SK-N-SH (cell line): ENCODE measurements around the gene SRBD1. TPM values are rescaled to one million over a fixed set of nuclear protein-coding genes. Genes with fewer than 3 reads are reported as not detected.

Source experiments
- CTCF ChIA-PET: fragments of 300-600, 350-600 bp; formaldehyde crosslinking; extraction: SDS; loops from one replicate; lab custom pipeline; 2021; lab: Yijun Ruan, JAX
- POLR2A ChIA-PET: fragments of 350-600 bp; sonication (Branson Sonifier 250); formaldehyde crosslinking; extraction: SDS; loops from one replicate; lab custom pipeline; 2020; ENCODE audit warnings: antibody characterized with exemption, inconsistent platforms; lab: Yijun Ruan, JAX
- DNase-seq: peaks from one replicate; pipeline ENCODE4 v3.0.0; 2012
- H2AFZ ChIP-seq: fragments of 200-600 bp; sonication (generic); 2 replicates; pipeline ENCODE4 v1.8.1; 2016; ENCODE audit warnings: antibody characterized with exemption, mild to moderate bottlenecking, low read depth
- H3F3A ChIP-seq: fragments of 200-600 bp; sonication (generic); replicated peaks from 2 replicates; pipeline ENCODE3; 2016; ENCODE audit warnings: antibody characterized with exemption, mild to moderate bottlenecking; ENCODE audit not compliant: insufficient read depth
- H3K27ac ChIP-seq, 2 experiments: fragments of 200-500 bp in 1 of 2; fragments of 200-600 bp in 1 of 2; sonication (Bioruptor generic) in 1 of 2; sonication (generic), shearing (Covaris generic) in 1 of 2; 2 replicates each; pipeline versions ENCODE4 v1.5.1 to v1.6.1; 2014 to 2016; ENCODE audit warnings: low read depth in 2 of 2, inconsistent platforms in 1 of 2, low read length in 1 of 2, mild to moderate bottlenecking in 1 of 2, mixed read lengths in 1 of 2
- H3K27me3 ChIP-seq: fragments of 200-600 bp; sonication (generic), shearing (Covaris generic); 2 replicates; pipeline ENCODE4 v1.6.1; 2016; ENCODE audit warnings: mixed run types; ENCODE audit not compliant: insufficient read depth
- H3K36me3 ChIP-seq, 2 experiments: fragments of 200-500 bp in 1 of 2; fragments of 200-600 bp in 1 of 2; sonication (Bioruptor generic) in 1 of 2; sonication (generic) in 1 of 2; replicated peaks in 1 of 2; 2 replicates each; pipeline versions ENCODE3 to v1.5.1; 2014 to 2016; ENCODE audit warnings: low read length in 1 of 2, mild to moderate bottlenecking in 1 of 2; ENCODE audit not compliant: insufficient read depth in 2 of 2, control insufficient read depth in 1 of 2
- H3K4me1 ChIP-seq, 2 experiments: fragments of 200-500 bp in 1 of 2; fragments of 200-600 bp in 1 of 2; sonication (Bioruptor generic) in 1 of 2; sonication (generic), shearing (Covaris generic) in 1 of 2; 2 replicates each; pipeline versions ENCODE4 v1.5.1 to v1.6.1; 2014 to 2016; ENCODE audit warnings: low read depth in 1 of 2, low read length in 1 of 2, mixed run types in 1 of 2; ENCODE audit not compliant: insufficient read depth in 2 of 2, control insufficient read depth in 1 of 2
- H3K4me2 ChIP-seq: fragments of 200-600 bp; sonication (generic), shearing (Covaris generic); 2 replicates; pipeline ENCODE4 v1.6.1; 2017; ENCODE audit warnings: mixed run types
- H3K4me3 ChIP-seq, 2 experiments: fragments of 200-500 bp in 1 of 2; fragments of 200-600 bp in 1 of 2; sonication (Bioruptor generic) in 1 of 2; sonication (generic), shearing (Covaris generic) in 1 of 2; 2 replicates each; pipeline versions ENCODE4 v1.5.1 to v1.8.1; 2014 to 2016; ENCODE audit warnings: low read depth in 2 of 2, inconsistent platforms in 1 of 2, low read length in 1 of 2, mild to moderate bottlenecking in 1 of 2, mixed read lengths in 1 of 2, moderate library complexity in 1 of 2
- H3K79me2 ChIP-seq: fragments of 200-600 bp; sonication (generic); 2 replicates; pipeline ENCODE4 v1.8.1; 2017; ENCODE audit warnings: mild to moderate bottlenecking; ENCODE audit not compliant: insufficient read depth
- H3K9ac ChIP-seq: fragments of 200-600 bp; sonication (generic); 2 replicates; pipeline ENCODE4 v1.6.1; 2017; ENCODE audit warnings: mixed run types
- H3K9me2 ChIP-seq: fragments of 200-600 bp; sonication (generic); 2 replicates; pipeline ENCODE4 v1.6.1; 2017; ENCODE audit warnings: mixed run types
- H3K9me3 ChIP-seq: fragments of 200-600 bp; sonication (generic); 2 replicates; pipeline ENCODE4 v1.6.1; 2017; ENCODE audit warnings: mixed run types, mild to moderate bottlenecking, moderate library complexity
- H4K20me1 ChIP-seq: fragments of 200-600 bp; sonication (generic); 2 replicates; pipeline ENCODE4 v1.6.1; 2017; ENCODE audit warnings: mild to moderate bottlenecking, mixed run types; ENCODE audit not compliant: insufficient read depth
- FOSL2 ChIP-seq: IDR thresholded peaks from 2 replicates; pipeline ENCODE4 v1.4.0; 2012; ENCODE audit warnings: low read depth, mild to moderate bottlenecking, moderate library complexity, borderline replicate concordance
- FOXM1 ChIP-seq: IDR thresholded peaks from 2 replicates; pipeline ENCODE4 v1.4.0; 2012; ENCODE audit warnings: low read depth, mild to moderate bottlenecking
- GABPA ChIP-seq: IDR thresholded peaks from 2 replicates; pipeline ENCODE4 v1.4.0; 2012; ENCODE audit warnings: low read depth, mild to moderate bottlenecking
- IRF3 ChIP-seq: fragments of 150-350 bp; IDR thresholded peaks from 2 replicates; pipeline ENCODE4 v1.6.1; 2016; ENCODE audit warnings: mild to moderate bottlenecking, low read depth, low read length
- MEF2A ChIP-seq: IDR thresholded peaks from 2 replicates; pipeline ENCODE4 v1.4.0; 2012; ENCODE audit warnings: low read depth, borderline replicate concordance
- TAF1 ChIP-seq: IDR thresholded peaks from 2 replicates; pipeline ENCODE4 v1.6.1; 2012; ENCODE audit warnings: low read depth, mild to moderate bottlenecking, low read length, moderate library complexity, borderline replicate concordance
- USF1 ChIP-seq: IDR thresholded peaks from 2 replicates; pipeline ENCODE4 v1.4.0; 2012; ENCODE audit warnings: low read depth, borderline replicate concordance
- WGBS: methylation state at CpG from one replicate; pipeline ENCODE4 v1.1.6; 2017; ENCODE audit warnings: low lambda C conversion rate; 5-methylcytosine and 5-hydroxymethylcytosine counted together
- polyA plus RNA-seq, 3 experiments: library from polyadenylated mRNA; depleted of rRNA; stranded (reverse); fragments of >200 nt; gene quantifications; 2 replicates each; pipeline ENCODE4 v1.2.3, GENCODE V29; 2012
- TF ChIP-seq, protein P1 (sequence below): IDR thresholded peaks from 2 replicates; pipeline ENCODE4 v1.4.0; 2012; ENCODE audit warnings: low read depth

Gene SRBD1
- polyA plus RNA-seq, 1 of the 3 experiments (the other 2 are of a cell fraction), result 3.2 TPM

GRCh38 chr2:45344071-45344470 is 267.0 kb downstream of the SRBD1 start:
- POLR2A ChIA-PET, result no interaction called here
- CTCF ChIA-PET, result interaction anchor here (0.8 to 3.7 kb wide), 3 partner anchors 12 to 363 kb away, joined by 3 to 15 read pairs (median 3); no protein-coding TSS in a partner anchor
- TF ChIP-seq, protein P1, sequence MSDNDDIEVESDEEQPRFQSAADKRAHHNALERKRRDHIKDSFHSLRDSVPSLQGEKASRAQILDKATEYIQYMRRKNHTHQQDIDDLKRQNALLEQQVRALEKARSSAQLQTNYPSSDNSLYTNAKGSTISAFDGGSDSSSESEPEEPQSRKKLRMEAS, result no peak
- TF ChIP-seq GABPA, result no peak
- TF ChIP-seq IRF3, result no peak
- no peak for TF ChIP-seq FOSL2
- Histone ChIP-seq H3K9ac (no peak overlapping the region), H3K9me2 (no peaks in the 10 kb centered on the region), H3K9me3 (no peaks in the 10 kb centered on the region), H4K20me1 (no peaks in the 10 kb centered on the region), H3K27ac (no peak overlapping the region), H2AFZ (no peak overlapping the region), H3K27me3 (no peaks in the 10 kb centered on the region), H3K4me1 (peaks cover 0 to 10% of the 10 kb centered on the region in 2 experiments; a peak in 1 of 4 replicates), H3K79me2 (no peaks in the 10 kb centered on the region), H3K36me3 (no peaks in the 10 kb centered on the region), H3F3A (no peaks in the 10 kb centered on the region), H3K4me3 (no peak overlapping the region), H3K4me2 (no peak overlapping the region)
- no peak for DNase-seq
- 84% methylated on average over 9 of the region's 9 CpGs for WGBS

DNA sequence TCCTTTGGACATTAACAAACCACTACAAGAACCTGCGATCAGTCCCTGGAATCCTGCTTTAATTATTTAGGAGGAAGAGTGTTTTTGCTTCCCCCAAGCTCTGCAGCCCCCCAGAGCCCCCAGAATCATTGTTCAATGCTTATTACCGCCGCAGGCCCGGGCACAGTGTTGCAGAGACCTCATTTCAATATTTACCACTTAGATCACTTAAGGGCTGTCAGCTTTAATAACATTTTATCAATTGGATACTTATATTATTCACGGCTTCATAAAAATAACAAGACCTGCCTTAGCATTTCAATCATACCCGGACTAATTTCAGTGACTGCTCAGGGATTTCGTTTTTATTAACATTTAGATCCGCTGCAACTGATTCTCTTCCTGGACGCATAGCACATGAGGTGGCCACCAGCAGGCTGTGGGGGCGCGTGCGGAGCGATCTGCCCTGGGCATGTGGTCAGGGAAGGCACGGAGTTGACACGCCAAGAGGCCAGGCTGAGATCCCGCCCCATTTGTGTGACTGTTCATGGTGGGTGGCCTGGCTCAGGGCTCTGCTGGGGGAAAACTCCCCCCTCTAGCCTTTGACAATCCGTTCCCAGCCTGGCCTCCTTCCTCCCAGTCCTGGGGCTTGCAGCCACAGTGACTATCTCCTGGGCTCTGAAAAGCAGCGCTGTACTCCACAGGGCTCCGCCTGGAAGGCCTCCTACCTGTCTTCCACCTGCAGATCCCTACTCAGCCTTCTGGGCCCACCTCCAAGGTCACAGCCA is 267.6 kb downstream of the SRBD1 start:
- H3K4me1 ChIP-seq, result peaks cover 0 to 10% of the 10 kb centered on the region in 2 experiments; a peak in 1 of 4 replicates
- no peaks in the 10 kb centered on the region for H3K36me3 ChIP-seq
- H3K4me3 ChIP-seq, result no peak overlapping the region
- no peaks in the 10 kb centered on the region for H3F3A ChIP-seq
- POLR2A ChIA-PET, result no interaction called here
- no peak overlapping the region for H3K9ac ChIP-seq
- H3K9me3 ChIP-seq, result no peaks in the 10 kb centered on the region
- no peak for TF ChIP-seq MEF2A
- no peak for TF ChIP-seq TAF1
- TF ChIP-seq FOXM1, result no peak
- TF ChIP-seq USF1, result no peak
- H2AFZ ChIP-seq, result no peak overlapping the region
- no peaks in the 10 kb centered on the region for H3K9me2 ChIP-seq
- no peak overlapping the region for H3K4me2 ChIP-seq
- CTCF ChIA-PET, result interaction anchor here (1.0 to 3.7 kb wide), 3 partner anchors 151 to 362 kb away, joined by 3 to 15 read pairs (median 4); no protein-coding TSS in a partner anchor
- H3K27me3 ChIP-seq, result no peaks in the 10 kb centered on the region
- WGBS, result 89% methylated on average over 19 of the region's 19 CpGs
- H3K79me2 ChIP-seq, result no peaks in the 10 kb centered on the region
- no peak overlapping the region; a peak in 1 of 4 replicates for H3K27ac ChIP-seq
- peak; percentile 42 for DNase-seq
- no peaks in the 10 kb centered on the region for H4K20me1 ChIP-seq
